Stimulated activated CD4-positive, alpha-beta T cell treated with anti-CD3 and anti-CD28 coated beads, Interleukin-12 subunit alpha, Interleukin-12 subunit beta, amount 100 ng/mL, for 4 hours (primary cell): ENCODE data around the gene ZWILCH.
"Not testable (repeated sequence)": the region's sequence is repeated elsewhere in the genome, so short reads cannot be mapped to it uniquely, and the experiment has no call there.

Experiments
- DNase-seq: peaks from one replicate; pipeline ENCODE4 v3.0.0-alpha.2; 2020

Gene ZWILCH

DNA sequence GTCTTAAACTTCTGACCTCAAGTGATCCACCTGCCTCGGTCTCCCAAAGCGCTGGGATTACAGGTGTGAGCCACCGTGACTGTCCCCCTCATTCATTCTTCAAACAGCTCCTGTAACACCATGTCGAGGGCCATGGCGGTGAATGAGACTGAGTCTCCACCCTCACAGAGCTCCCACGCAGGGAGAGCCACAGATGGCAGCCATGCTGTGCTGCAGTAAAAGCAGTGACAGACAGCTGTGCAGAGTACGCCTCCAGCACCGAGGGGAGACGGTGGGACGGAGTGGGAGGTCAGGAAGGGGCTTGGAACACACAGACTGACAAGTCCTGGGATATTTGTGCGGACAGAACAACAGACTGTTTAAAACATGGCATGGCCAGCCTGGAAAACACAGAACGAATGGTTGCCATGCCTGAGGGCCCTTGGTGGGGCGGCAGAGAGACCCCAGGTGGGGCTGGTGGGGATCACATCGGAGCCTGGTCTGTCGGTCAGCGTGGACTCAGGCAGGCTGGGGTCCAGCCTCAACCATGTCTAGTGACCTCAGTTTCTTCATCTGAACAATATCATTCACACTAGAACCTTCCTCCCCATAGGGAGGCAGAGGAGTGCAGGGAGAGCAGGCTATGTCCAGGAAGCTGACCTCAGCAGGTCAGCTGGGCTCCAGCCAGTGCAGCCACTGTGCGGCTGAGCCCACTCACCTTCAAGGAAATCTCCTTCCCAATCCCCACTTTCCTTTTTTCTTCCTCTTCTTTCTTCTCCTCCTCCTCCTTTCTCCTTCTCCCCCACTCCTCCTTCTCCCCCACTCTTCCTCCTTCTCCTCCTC is 81.2 kb downstream of the ZWILCH start:
- no peak for DNase-seq

DNA sequence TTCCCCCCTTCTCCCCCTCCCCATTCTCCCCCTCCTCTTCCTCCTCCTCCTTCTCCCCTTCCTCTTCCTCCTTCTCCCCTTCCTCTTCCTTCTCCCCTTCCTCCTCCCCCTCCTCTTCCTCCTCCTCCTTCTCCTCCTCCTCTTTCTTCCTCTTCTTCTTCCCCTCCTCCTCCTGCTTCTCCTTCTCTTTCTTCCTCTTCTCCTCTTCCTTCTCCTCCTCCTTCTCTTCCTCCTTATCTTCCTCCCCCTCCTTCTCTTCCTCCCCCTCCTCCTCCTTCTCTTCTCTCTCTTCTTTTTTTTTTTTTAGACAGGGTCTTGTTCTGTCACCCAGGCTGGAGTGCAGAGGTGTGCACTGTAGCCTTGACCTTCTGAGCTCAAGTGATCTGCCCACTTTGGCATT is 81.9 kb downstream of the ZWILCH start:
- DNase-seq, result no peak

DNA sequence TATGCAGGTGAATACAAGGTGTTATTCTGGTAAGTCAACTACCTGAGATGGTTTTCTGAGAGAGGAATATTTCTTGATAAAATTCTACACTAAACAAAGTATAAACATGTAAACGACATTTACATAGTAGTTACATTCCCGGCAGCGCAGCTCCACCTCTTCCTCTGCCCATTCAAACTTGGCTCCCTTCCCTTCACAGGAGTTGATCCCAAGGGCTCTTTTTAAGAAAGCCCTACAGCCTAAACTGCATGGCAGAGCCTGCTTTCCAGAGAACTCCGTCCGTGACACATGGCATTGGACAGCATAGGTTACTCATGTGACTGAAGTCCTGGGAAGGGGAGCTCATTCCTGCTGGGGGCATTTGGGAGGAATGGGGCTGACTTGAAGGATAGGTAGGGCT is 82.6 kb downstream of the ZWILCH start:
- no peak for DNase-seq

DNA sequence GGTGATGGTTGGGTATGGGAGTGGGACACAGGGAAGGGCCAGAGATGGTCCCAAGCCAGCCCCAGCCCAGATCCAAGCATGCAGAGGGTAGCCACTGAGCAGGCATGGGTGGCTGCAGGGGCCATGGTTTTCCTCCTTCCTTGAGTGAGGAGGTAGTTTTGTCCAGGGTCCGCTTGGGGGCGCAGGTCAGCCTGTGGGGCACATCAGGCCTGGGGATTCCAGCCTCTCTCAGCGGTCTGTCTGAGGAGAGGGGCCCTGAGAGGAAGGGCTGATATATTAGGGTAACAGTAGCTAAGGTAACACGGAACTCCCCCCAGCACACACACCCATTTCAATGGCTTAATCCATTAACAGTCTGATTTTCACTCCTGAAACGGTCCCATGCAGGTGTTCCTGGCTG is 83.4 kb downstream of the ZWILCH start:
- DNase-seq, result no peak

GRCh38 chr15:66588971-66589370 is 83.8 kb downstream of the ZWILCH start:
- DNase-seq, result no peak

DNA sequence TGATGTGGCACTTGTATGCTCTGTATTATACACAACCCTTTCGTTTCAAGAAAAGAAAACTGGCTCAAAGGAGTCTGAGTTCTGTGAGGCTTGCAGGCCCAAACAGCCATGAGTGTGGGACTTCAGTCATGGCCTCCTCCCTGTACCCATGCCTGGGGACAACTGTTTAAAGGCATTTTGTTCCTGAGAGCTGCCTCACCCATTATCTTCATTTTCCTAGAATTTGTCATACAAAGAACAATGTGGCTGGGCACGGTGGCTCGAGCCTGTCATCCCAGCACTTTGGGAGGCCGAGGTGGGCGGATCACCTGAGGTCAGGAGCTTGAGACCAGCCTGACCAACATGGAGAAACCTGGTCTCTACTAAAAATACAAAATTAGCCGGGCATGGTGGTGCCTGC is 84.3 kb downstream of the ZWILCH start:
- DNase-seq, result not testable (repeated sequence)

- DNase-seq, result no peak
These were observed 85.3 kb downstream of the ZWILCH start for GRCh38 chr15:66590435-66590834.

GRCh38 chr15:66591322-66591862 is 86.3 kb downstream of the ZWILCH start:
- DNase-seq, result no peak

DNA sequence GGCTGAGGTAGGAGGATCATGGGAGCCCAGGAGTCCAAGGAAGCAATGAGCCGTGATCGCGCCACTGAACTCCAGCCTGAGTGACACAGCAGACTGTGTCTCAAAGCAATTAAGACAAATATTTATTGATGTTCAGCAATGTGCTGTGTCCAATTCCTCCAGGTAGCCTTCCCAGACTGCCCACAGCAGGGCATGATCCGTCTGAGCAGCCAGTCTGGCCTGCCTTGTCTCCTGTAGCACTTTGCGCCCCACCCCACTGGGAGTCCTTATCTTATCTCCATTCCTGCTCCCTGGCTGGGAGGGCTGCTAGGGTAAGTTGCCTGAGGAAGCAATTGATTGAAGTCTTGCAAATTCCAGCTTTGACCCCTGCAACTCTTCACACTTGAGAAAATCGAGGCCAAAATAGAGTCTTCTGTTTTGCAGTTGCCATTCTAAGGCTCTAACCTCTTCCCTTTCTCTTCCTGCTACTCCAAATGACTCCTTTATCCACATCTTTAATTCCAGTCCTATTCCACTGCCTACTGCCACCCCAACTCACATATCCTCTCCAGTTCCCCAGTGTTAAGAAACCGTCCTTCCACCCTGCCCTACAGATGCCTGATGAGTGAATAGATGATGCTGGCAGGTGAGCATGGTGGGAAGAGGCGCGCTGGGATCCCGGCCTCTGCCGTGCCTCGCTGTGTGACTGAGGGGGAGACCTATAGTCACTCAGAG is 87.5 kb downstream of the ZWILCH start:
- DNase-seq, result no peak

- no peak for DNase-seq
These were observed 88.2 kb downstream of the ZWILCH start for GRCh38 chr15:66593219-66593780.

- no peak for DNase-seq
These were observed 89.2 kb downstream of the ZWILCH start for GRCh38 chr15:66594344-66594743.

GRCh38 chr15:66594836-66595235 is 89.7 kb downstream of the ZWILCH start:
- DNase-seq, result no peak

DNA sequence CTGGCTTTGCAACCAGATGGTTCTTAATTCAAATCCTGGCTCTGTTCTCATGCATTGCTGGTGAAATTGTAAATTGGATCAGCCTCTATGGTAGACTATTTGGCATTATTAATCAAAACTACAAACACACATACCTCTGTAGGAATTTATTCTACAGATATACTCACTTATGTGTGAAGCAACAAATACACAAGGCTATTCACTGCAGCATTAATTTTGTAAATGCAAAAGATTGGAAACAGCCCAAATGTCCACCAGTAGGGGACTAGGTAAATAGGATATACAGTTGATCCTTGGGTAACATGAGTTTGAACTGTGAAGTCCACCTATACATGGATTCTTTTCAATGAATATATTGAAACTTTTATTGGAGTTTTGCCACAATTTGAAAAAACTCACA is 90.2 kb downstream of the ZWILCH start:
- no peak for DNase-seq

- DNase-seq, result no peak
These were observed 90.9 kb downstream of the ZWILCH start for GRCh38 chr15:66595931-66596545.

- DNase-seq, result no peak
These were observed 93.1 kb downstream of the ZWILCH start for GRCh38 chr15:66598095-66598815.
